H4 (cell line): ENCODE measurements around the gene ZDHHC7. TPM values are rescaled to one million over a fixed set of nuclear protein-coding genes. Genes with fewer than 3 reads are reported as not detected.
"Not testable (repeated sequence)": the region's sequence is repeated elsewhere in the genome, so short reads cannot be mapped to it uniquely, and the experiment has no call there.

Experiments used
- DNase-seq: peaks from one replicate; pipeline ENCODE4 v3.0.0-alpha.2; 2015; ENCODE audit warnings: low spot score
- total RNA-seq: library from RNA; depleted of rRNA; stranded (reverse); fragments of >200 nt; shearing (Covaris generic); gene quantifications from 2 replicates; pipeline ENCODE4 v1.2.3, GENCODE V29; 2014

The ZDHHC7 gene
- total RNA-seq, 1 experiment from 2014 or later: 55.0 TPM

GRCh38 chr16:84941921-84942320 lies 69.4 kb downstream of the ZDHHC7 start:
- peak; percentile 83 for DNase-seq

- no peak for DNase-seq
Measured at GRCh38 chr16:84940670-84941551, 70.4 kb downstream of the ZDHHC7 start.

- not testable (repeated sequence) for DNase-seq
Measured at GRCh38 chr16:84938616-84939015, 72.7 kb downstream of the ZDHHC7 start.

- DNase-seq: no peak
Measured at GRCh38 chr16:84937196-84938005, 73.9 kb downstream of the ZDHHC7 start.

- DNase-seq: no peak
Measured at GRCh38 chr16:84933774-84934631, 77.3 kb downstream of the ZDHHC7 start.

- no peak for DNase-seq
Measured at GRCh38 chr16:84932681-84933080, 78.7 kb downstream of the ZDHHC7 start.

- DNase-seq: no peak
Measured at GRCh38 chr16:84931506-84931905, 79.8 kb downstream of the ZDHHC7 start.

- DNase-seq: no peak
Measured at GRCh38 chr16:84931107-84931494, 80.2 kb downstream of the ZDHHC7 start.

GRCh38 chr16:84930298-84931106 lies 80.8 kb downstream of the ZDHHC7 start:
- DNase-seq: no peak

- DNase-seq: no peak
Measured at GRCh38 chr16:84929421-84930297, 81.7 kb downstream of the ZDHHC7 start.

GRCh38 chr16:84928679-84929420 lies 82.5 kb downstream of the ZDHHC7 start:
- DNase-seq: no peak

GRCh38 chr16:84927621-84928591 lies 83.4 kb downstream of the ZDHHC7 start:
- DNase-seq: no peak

GRCh38 chr16:84926462-84926861 lies 84.9 kb downstream of the ZDHHC7 start:
- no peak for DNase-seq

GRCh38 chr16:84925773-84926372 lies 85.5 kb downstream of the ZDHHC7 start:
- DNase-seq: no peak

GRCh38 chr16:84925092-84925772 lies 86.1 kb downstream of the ZDHHC7 start:
- DNase-seq: no peak

GRCh38 chr16:84924331-84925091 lies 86.8 kb downstream of the ZDHHC7 start:
- DNase-seq: no peak
